Measurements from ENCODE around the gene PPP1R1C. TPM values are rescaled to one million over a fixed set of nuclear protein-coding genes. Genes with fewer than 3 reads are reported as not detected.

The PPP1R1C gene
- total and polyA plus RNA-seq, 7 donors: 0.83 to 3.5 (median 3.0) TPM; not detected in 4

- intact Hi-C loops (cut with DNase I): loop anchor here (10.0 kb wide), 1 partner anchor 176 kb away; the partner anchor contains the start of gene ITPRID2
Observed at GRCh38 chr2:182070736-182071135, 85.1 kb downstream of the PPP1R1C start.

GRCh38 chr2:182072861-182073260 lies 87.2 kb downstream of the PPP1R1C start:
- intact Hi-C loops (cut with DNase I): loop anchor here (10.0 kb wide), 1 partner anchor 178 kb away; the partner anchor contains the start of gene ITPRID2
- 83 to 86% methylated on average over 6 of the region's 6 CpGs for WGBS, 2 donors

More at GRCh38 chr2:182070736-182071135, 85.1 kb downstream of the PPP1R1C start:
- Histone ChIP-seq H3K27me3 (no peaks in the 10 kb centered on the region), H3K36me3 (no peaks in the 10 kb centered on the region), H3K4me3 (no peak overlapping the region), H3K9me3 (no peaks in the 10 kb centered on the region), H3K4me1 (no peaks in the 10 kb centered on the region), H3K27ac (no peak overlapping the region)
- WGBS, 2 donors: 95 to 97% methylated on average over 2 of the region's 2 CpGs
- no peak for DNase-seq
- no peak for TF ChIP-seq POLR2A (IDR thresholded peaks at IDR 0.05)
- no peak for TF ChIP-seq POLR2AphosphoS5 (IDR thresholded peaks at IDR 0.05)
- TF ChIP-seq EP300 (IDR thresholded peaks at IDR 0.05): no peak
- no peak for TF ChIP-seq CTCF (IDR thresholded peaks at IDR 0.05)

GRCh38 chr2:182073613-182074012 lies 88.0 kb downstream of the PPP1R1C start:
- no peaks in the 10 kb centered on the region for H3K9me3 ChIP-seq
- intact Hi-C loops (cut with DNase I): loop anchor here (10.0 kb wide), 1 partner anchor 179 kb away; the partner anchor contains the start of gene ITPRID2
- 76 to 88% methylated on average over 3 of the region's 3 CpGs for WGBS, 2 donors
- no peak overlapping the region for H3K27ac ChIP-seq
- H3K4me3 ChIP-seq: no peak overlapping the region
- no peak for DNase-seq
- H3K4me1 ChIP-seq: peaks cover 0 to 5% (median 2%) of the 10 kb centered on the region in 4 donors
- no peaks in the 10 kb centered on the region for H3K36me3 ChIP-seq
- no peak for TF ChIP-seq POLR2A (IDR thresholded peaks at IDR 0.05)
- H3K27me3 ChIP-seq: no peaks in the 10 kb centered on the region

More at GRCh38 chr2:182072861-182073260, 87.2 kb downstream of the PPP1R1C start:
- no peaks in the 10 kb centered on the region for H3K9me3 ChIP-seq
- TF ChIP-seq EP300 (IDR thresholded peaks at IDR 0.05) (no peak), CTCF (IDR thresholded peaks at IDR 0.05) (no peak), POLR2AphosphoS5 (IDR thresholded peaks at IDR 0.05) (no peak), POLR2A (IDR thresholded peaks at IDR 0.05) (no peak)
- peaks cover 0 to 5% (median 2%) of the 10 kb centered on the region in 4 donors for H3K4me1 ChIP-seq
- H3K36me3 ChIP-seq: no peaks in the 10 kb centered on the region
- no peaks in the 10 kb centered on the region for H3K27me3 ChIP-seq
- H3K4me3 ChIP-seq: no peak overlapping the region
- no peak for DNase-seq
- no peak overlapping the region for H3K27ac ChIP-seq

GRCh38 chr2:182077023-182077422 lies 91.4 kb downstream of the PPP1R1C start:
- WGBS, 2 donors: 32 to 65% methylated on average over 5 of the region's 5 CpGs
- intact Hi-C loops (cut with DNase I): loop anchor here (2.0 to 10.0 kb wide), 2 partner anchors 182 to 334 kb away; partner anchors contain the start of gene ITPRID2

More at GRCh38 chr2:182077023-182077422, 91.4 kb downstream of the PPP1R1C start:
- DNase-seq: no peak
- no peak overlapping the region for H3K27ac ChIP-seq
- H3K36me3 ChIP-seq: no peaks in the 10 kb centered on the region
- TF ChIP-seq POLR2A (IDR thresholded peaks at IDR 0.05): no peak
- TF ChIP-seq EP300 (IDR thresholded peaks at IDR 0.05): no peak
- TF ChIP-seq POLR2AphosphoS5 (IDR thresholded peaks at IDR 0.05): no peak
- TF ChIP-seq CTCF (IDR thresholded peaks at IDR 0.05): no peak
- no peaks in the 10 kb centered on the region for H3K9me3 ChIP-seq
- H3K4me3 ChIP-seq: no peak overlapping the region
- H3K4me1 ChIP-seq: peaks cover 0 to 5% (median 2%) of the 10 kb centered on the region in 4 donors
- H3K27me3 ChIP-seq: no peaks in the 10 kb centered on the region
